Tibial artery (tissue), 4 donors: ENCODE results near the gene RPS14.

Experiments used
- DNase-seq, 2 donors: peaks; one replicate each; pipeline ENCODE4 v3.0.0-alpha.2; 2019
- H3K27ac ChIP-seq, 2 donors: fragments of 200-600 bp; sonication (generic) in 1 of 2; 1 replicate in 1 of 2; 2 replicates in 1 of 2; pipeline ENCODE4 v1.5.1; 2018 to 2019; ENCODE audit warnings: mild to moderate bottlenecking in 1 of 2
- H3K27me3 ChIP-seq, 2 donors: fragments of 200-600 bp; sonication (generic) in 1 of 2; one replicate each; pipeline versions ENCODE4 v1.5.1 to v1.6.0; 2016 to 2019
- H3K36me3 ChIP-seq, 3 donors: fragments of 200-600 bp; sonication (generic) in 2 of 3; one replicate each; pipeline ENCODE4 v1.5.1; 2016 to 2019; ENCODE audit warnings: mild to moderate bottlenecking in 2 of 3
- H3K4me1 ChIP-seq, 4 donors: fragments of 200-600 bp; sonication (generic) in 2 of 4; 1 replicate in 3 of 4; 2 replicates in 1 of 4; pipeline ENCODE4 v1.5.1; 2016 to 2019
- H3K4me3 ChIP-seq, 2 donors: fragments of 200-600 bp; sonication (generic) in 1 of 2; 1 replicate in 1 of 2; 2 replicates in 1 of 2; pipeline ENCODE4 v1.5.1; 2018 to 2019; ENCODE audit warnings: mild to moderate bottlenecking in 2 of 2
- H3K9me3 ChIP-seq, 3 donors: fragments of 200-600 bp; sonication (generic) in 1 of 3; one replicate each; pipeline ENCODE4 v1.5.1; 2016 to 2019
- CTCF ChIP-seq, 2 experiments: fragments of 200-600 bp in 1 of 2; fragments of 450-650 bp in 1 of 2; IDR thresholded peaks; one replicate each; pipeline ENCODE4 v1.5.1; 2017 to 2019; ENCODE audit warnings: antibody characterized with exemption in 2 of 2, mild to moderate bottlenecking in 1 of 2, moderate library complexity in 1 of 2
- intact Hi-C: fragments of 100-400 bp; cut with DNase I; formaldehyde crosslinking; loops from one replicate; pipeline ENCODE4 v1.15.0; 2023; ENCODE audit warnings: low total_unique reads

RPS14 gene

GRCh38 chr5:150401376-150402228 is 47.9 kb downstream of the RPS14 start:
- no peak overlapping the region for H3K27ac ChIP-seq
- no peak overlapping the region for H3K4me3 ChIP-seq
- no peaks in the 10 kb centered on the region for H3K27me3 ChIP-seq
- no peaks in the 10 kb centered on the region for H3K4me1 ChIP-seq
- no peak for DNase-seq
- TF ChIP-seq CTCF (IDR thresholded peaks at IDR 0.05), result no peak
- no peaks in the 10 kb centered on the region for H3K9me3 ChIP-seq
- intact Hi-C loops, result no loop called here
- H3K36me3 ChIP-seq, result peaks cover 8 to 68% (median 55%) of the 10 kb centered on the region in 3 donors

GRCh38 chr5:150401076-150401375 is 48.5 kb downstream of the RPS14 start:
- Histone ChIP-seq H3K4me1 (no peaks in the 10 kb centered on the region), H3K9me3 (no peaks in the 10 kb centered on the region), H3K27me3 (no peaks in the 10 kb centered on the region), H3K27ac (no peak overlapping the region), H3K36me3 (peaks cover 13 to 74% (median 61%) of the 10 kb centered on the region in 3 donors), H3K4me3 (no peak overlapping the region)
- TF ChIP-seq CTCF (IDR thresholded peaks at IDR 0.05), result no peak
- DNase-seq, result no peak
- intact Hi-C loops, result no loop called here

- Histone ChIP-seq H3K27ac (no peak overlapping the region), H3K36me3 (peaks cover 17 to 79% (median 66%) of the 10 kb centered on the region in 3 donors), H3K4me1 (no peaks in the 10 kb centered on the region), H3K9me3 (no peaks in the 10 kb centered on the region), H3K27me3 (no peaks in the 10 kb centered on the region), H3K4me3 (no peak overlapping the region)
- TF ChIP-seq CTCF (IDR thresholded peaks at IDR 0.05), result no peak
- intact Hi-C loops, result no loop called here
- DNase-seq, result no peak
Observed at GRCh38 chr5:150400316-150401075, 49.0 kb downstream of the RPS14 start.

- Histone ChIP-seq H3K4me1 (no peaks in the 10 kb centered on the region), H3K36me3 (peaks cover 17 to 88% (median 74%) of the 10 kb centered on the region in 3 donors), H3K27me3 (no peaks in the 10 kb centered on the region), H3K9me3 (no peaks in the 10 kb centered on the region), H3K4me3 (no peak overlapping the region), H3K27ac (no peak overlapping the region)
- intact Hi-C loops, result no loop called here
- no peak for TF ChIP-seq CTCF (IDR thresholded peaks at IDR 0.05)
- no peak for DNase-seq
Observed at GRCh38 chr5:150399524-150400211, 49.9 kb downstream of the RPS14 start.

- no peak overlapping the region for H3K4me3 ChIP-seq
- no peak for DNase-seq
- peak in 1 of 2 experiments; percentile 10 for TF ChIP-seq CTCF (IDR thresholded peaks at IDR 0.05)
- no peaks in the 10 kb centered on the region for H3K9me3 ChIP-seq
- no peaks in the 10 kb centered on the region for H3K27me3 ChIP-seq
- no peak overlapping the region for H3K27ac ChIP-seq
- H3K4me1 ChIP-seq, result no peaks in the 10 kb centered on the region
- intact Hi-C loops, result no loop called here
- H3K36me3 ChIP-seq, result peaks cover 17 to 95% (median 81%) of the 10 kb centered on the region in 3 donors
Observed at GRCh38 chr5:150398722-150399523, 50.6 kb downstream of the RPS14 start.
